Omental fat pad (tissue), 4 donors: ENCODE data around the gene NCOA1. TPM values are rescaled to one million over a fixed set of nuclear protein-coding genes. Genes with fewer than 3 reads are reported as not detected.
"Not testable (repeated sequence)": the region's sequence is repeated elsewhere in the genome, so short reads cannot be mapped to it uniquely, and the experiment has no call there.

Experiments
- ATAC-seq: fragments of 150-250 bp; one replicate; pipeline ENCODE4 v1.9.1; 2016; ENCODE audit warnings: mild to moderate bottlenecking, moderate library complexity; ENCODE audit not compliant: low FRiP score
- DNase-seq: peaks from one replicate; pipeline ENCODE4 v3.0.0-alpha.2; 2019; ENCODE audit warnings: low spot score
- total RNA-seq, 4 donors: library from RNA; depleted of rRNA; stranded (reverse); fragments of >200 nt; gene quantifications; one replicate each; pipeline ENCODE4 v1.1.0, GENCODE V29; 2016
- TF ChIP-seq, protein P1 (sequence below), 3 donors: fragments of 450-650 bp; IDR thresholded peaks; one replicate each; pipeline ENCODE4 v1.5.1; 2016 to 2017; ENCODE audit warnings: antibody characterized with exemption in 3 of 3, mild to moderate bottlenecking in 3 of 3, moderate library complexity in 2 of 3

NCOA1 gene
- total RNA-seq, 4 donors from 2014 or later, result 46.8 to 80.1 (median 50.1) TPM

- TF ChIP-seq, protein P1, sequence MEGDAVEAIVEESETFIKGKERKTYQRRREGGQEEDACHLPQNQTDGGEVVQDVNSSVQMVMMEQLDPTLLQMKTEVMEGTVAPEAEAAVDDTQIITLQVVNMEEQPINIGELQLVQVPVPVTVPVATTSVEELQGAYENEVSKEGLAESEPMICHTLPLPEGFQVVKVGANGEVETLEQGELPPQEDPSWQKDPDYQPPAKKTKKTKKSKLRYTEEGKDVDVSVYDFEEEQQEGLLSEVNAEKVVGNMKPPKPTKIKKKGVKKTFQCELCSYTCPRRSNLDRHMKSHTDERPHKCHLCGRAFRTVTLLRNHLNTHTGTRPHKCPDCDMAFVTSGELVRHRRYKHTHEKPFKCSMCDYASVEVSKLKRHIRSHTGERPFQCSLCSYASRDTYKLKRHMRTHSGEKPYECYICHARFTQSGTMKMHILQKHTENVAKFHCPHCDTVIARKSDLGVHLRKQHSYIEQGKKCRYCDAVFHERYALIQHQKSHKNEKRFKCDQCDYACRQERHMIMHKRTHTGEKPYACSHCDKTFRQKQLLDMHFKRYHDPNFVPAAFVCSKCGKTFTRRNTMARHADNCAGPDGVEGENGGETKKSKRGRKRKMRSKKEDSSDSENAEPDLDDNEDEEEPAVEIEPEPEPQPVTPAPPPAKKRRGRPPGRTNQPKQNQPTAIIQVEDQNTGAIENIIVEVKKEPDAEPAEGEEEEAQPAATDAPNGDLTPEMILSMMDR (IDR thresholded peaks at IDR 0.05), result no peak
- DNase-seq, result no peak
- no peak for ATAC-seq
Measured at GRCh38 chr2:24576146-24576545, 85.1 kb downstream of the NCOA1 start.

DNA sequence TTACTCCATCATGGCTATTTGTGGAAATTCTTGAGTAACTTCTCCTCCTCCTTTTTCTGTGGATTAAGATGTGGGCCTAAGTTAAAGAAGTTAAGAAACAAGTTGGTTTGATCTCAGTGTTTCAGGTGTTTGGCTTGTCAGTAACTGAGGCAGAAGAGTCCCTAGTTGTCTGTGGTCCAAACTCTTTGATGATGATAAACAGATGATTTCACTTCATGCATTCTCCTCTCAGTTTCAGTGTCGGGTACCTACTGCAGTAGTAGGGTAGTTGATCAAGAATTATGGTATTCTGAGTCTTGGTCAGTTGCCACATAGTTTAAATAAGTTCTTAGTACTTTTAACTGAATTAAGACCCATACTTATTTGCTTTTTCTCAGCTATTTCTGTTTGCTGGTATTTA lies 85.6 kb downstream of the NCOA1 start:
- TF ChIP-seq, protein P1 (IDR thresholded peaks at IDR 0.05), result no peak
- ATAC-seq (no peak), DNase-seq (no peak)

DNA sequence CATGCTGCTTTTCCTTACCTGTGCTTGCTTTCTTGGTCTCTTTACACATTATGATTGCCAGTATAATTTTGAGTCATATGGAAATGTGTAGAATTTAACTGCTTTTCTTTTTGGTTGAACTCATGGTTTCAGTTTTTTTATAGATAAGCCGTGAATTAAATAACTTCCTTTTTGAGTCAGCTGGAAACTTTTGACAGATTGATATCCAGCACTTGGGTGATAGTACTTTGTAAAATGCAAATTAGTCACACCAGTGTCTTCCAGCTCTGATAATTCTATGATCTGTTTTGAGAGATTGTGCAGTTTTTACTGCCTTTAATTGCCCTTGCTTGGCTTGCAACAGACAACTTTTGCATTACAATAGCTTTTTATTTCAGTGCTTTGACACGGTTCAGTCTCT lies 86.4 kb downstream of the NCOA1 start:
- TF ChIP-seq, protein P1 (IDR thresholded peaks at IDR 0.05), result no peak
- DNase-seq (no peak), ATAC-seq (peak; percentile 28)

GRCh38 chr2:24579053-24579803 lies 88.2 kb downstream of the NCOA1 start:
- TF ChIP-seq, protein P1 (IDR thresholded peaks at IDR 0.05), result no peak

GRCh38 chr2:24580561-24580960 lies 89.5 kb downstream of the NCOA1 start:
- TF ChIP-seq, protein P1 (IDR thresholded peaks at IDR 0.05), result no peak
- no peak for ATAC-seq
- DNase-seq, result no peak

More at GRCh38 chr2:24579053-24579803, 88.2 kb downstream of the NCOA1 start:
- ATAC-seq (no peak), DNase-seq (no peak)

DNA sequence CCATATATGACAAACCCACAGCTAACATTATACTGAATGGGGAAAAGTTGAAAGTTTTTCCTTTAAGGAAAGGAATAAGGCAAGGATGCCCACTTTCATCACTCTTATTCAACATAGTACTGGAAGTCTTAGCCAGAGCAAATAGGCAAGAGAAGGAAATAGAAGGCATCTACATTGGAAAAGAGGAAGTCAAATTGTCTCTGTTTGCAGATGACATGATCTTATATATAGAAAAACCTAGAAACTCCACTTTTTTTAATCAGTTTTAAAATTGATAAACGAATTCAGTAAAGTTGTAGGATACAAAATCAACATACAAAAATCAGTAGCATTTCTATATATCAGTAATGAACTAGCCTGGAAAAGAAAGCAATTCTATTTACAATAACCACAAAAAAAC lies 90.9 kb downstream of the NCOA1 start:
- ATAC-seq, result not testable (repeated sequence)

DNA sequence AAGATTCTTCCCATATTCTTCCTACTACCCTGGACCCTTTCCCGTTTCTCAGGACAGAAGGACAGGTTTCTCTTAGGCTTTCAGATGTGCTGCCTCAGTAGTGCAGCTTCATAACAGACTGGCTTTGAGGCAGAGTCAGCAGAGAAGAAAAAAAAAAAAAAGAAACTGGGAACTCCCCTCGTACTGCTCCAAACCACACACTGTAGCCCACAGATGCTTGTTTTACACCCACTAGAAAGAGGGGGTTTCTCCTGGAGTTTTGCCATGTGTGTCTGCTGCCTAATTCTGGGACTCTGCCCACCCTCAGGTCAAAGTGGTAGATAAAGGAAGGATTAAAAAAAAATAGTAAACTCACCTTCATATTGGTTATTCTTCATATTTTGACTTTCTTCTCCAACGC lies 95.9 kb downstream of the NCOA1 start:
- TF ChIP-seq, protein P1 (IDR thresholded peaks at IDR 0.05), result no peak
- ATAC-seq, result no peak
- DNase-seq, result no peak

More for the DNA sequence above, 90.9 kb downstream of the NCOA1 start:
- not testable (repeated sequence) for DNase-seq
